CD4-positive, alpha-beta T cell treated with Interleukin-10 for 1 hour (primary cell): Measurements from ENCODE around the gene NUP62.
"Not testable (repeated sequence)": the region's sequence is repeated elsewhere in the genome, so short reads cannot be mapped to it uniquely, and the experiment has no call there.

ENCODE experiments used
- DNase-seq: peaks from one replicate; pipeline ENCODE4 v3.0.0-alpha.2; 2020

The NUP62 gene

DNA sequence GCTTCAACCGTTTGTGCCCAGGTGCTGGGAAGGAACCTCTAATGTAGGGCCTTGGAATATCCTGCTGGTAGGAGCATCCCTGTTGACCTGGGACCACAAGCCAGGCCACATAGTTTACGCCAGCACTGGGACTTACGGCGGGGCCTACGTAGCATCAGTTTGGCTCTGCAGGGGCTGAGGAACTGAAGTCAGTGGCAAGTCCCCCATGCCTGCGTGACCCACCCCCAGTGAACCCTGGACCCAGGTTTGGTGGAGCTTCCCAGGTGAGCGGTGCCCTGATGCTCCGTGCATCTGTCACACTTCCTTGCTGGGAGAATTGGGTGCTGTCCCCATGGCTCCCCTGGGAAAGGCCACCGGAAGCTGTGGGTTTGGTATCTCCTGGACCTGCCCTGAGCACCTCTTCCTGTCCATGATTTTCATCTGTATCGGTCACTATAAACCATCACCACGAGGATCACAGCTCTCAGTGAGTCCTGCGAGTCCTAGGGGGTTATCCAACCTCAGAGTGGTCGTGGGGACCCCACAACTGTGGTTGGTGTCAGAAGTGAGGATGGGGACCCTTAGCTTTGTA, 21.7 kb upstream of the NUP62 start:
- DNase-seq, result no peak

- no peak for DNase-seq
Measured at GRCh38 chr19:49950590-49950948, 21.3 kb upstream of the NUP62 start.

GRCh38 chr19:49949742-49950589, 20.7 kb upstream of the NUP62 start:
- no peak for DNase-seq

- DNase-seq, result no peak
Measured at GRCh38 chr19:49946415-49946814, 17.1 kb upstream of the NUP62 start.

GRCh38 chr19:49944567-49944966, 15.3 kb upstream of the NUP62 start:
- not testable (repeated sequence) for DNase-seq

GRCh38 chr19:49940482-49940791, 11.1 kb upstream of the NUP62 start:
- DNase-seq, result no peak

DNA sequence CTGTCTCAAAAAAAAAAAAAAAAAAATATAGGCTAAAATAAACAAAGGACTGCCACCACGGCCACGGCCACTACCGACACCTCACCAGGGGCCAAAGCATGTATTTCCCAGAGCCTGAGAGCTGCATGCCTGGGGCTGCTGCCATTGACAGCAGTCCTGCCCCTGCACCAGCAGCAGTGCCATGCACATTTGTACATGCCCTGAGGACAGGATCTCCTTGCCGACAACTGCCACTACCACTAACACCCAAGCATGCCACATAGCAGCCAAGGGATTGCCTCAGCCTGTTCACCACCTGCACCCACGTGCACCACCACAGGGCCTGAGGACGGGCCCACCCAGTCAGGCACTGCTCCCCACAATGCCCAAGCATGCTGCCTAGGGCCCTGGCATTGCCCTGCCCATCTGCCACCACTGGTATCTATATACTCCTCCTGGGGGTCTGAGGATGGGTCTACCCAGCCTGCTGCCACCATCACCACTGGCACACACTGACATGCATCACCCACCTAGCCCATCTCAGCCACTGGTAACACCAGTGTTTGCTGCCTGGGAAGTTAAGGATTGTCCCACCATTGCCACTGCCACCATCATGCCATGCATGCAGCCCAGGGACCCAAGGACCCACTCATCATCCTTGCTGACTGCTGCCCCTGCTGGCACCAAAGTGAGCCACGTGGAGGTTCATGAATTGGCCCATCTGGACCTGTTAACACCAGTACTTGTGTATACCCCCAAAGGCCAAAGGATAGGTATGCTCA, 10.6 kb upstream of the NUP62 start:
- no peak for DNase-seq

- no peak for DNase-seq
Measured at GRCh38 chr19:49938662-49939061, 9.4 kb upstream of the NUP62 start.

- peak; percentile 78 for DNase-seq
Measured at GRCh38 chr19:49937750-49938381, 8.6 kb upstream of the NUP62 start.

DNA sequence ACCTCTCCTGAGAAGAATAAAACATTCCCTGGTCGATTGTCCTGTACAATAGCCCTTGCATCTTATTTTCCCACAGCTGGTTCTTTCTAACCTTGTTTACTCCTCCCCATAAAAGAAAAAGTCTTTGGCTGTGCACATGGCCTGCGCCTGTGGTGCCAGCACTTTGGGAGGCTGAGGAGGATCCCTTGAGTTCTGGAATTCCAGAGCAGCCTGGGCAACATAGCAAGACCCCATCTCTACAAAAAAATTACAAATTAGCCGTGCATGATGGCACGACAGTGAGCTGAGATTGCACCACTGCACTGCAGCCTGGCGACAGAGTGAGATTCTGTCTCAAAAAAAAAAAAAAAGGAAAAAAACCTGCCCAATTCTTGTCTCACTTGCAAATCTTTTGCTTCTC, 7.2 kb upstream of the NUP62 start:
- no peak for DNase-seq

GRCh38 chr19:49933643-49934042, 4.3 kb upstream of the NUP62 start:
- DNase-seq, result no peak

GRCh38 chr19:49932731-49933131, 3.4 kb upstream of the NUP62 start:
- peak; percentile 61 for DNase-seq

DNA sequence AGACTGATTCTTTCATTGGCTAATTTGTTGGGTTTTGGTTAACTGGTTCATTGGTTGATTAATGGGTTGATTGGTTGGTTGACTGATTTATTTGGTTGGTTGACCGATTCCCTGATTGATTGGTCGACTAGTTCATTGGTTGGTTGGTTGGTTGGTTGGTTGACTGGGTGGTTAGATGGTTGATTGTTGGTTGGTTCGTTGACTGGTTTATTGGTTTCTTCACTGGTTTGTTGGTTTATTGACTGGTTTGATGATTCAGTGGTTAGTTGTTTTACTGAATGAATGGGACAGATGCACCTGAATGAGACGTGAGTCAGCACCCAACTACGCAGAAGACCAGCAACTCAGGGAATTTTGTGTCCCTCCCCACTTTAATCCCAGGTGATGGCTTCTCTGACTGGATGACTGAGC, 2.7 kb upstream of the NUP62 start:
- DNase-seq, result no peak

DNA sequence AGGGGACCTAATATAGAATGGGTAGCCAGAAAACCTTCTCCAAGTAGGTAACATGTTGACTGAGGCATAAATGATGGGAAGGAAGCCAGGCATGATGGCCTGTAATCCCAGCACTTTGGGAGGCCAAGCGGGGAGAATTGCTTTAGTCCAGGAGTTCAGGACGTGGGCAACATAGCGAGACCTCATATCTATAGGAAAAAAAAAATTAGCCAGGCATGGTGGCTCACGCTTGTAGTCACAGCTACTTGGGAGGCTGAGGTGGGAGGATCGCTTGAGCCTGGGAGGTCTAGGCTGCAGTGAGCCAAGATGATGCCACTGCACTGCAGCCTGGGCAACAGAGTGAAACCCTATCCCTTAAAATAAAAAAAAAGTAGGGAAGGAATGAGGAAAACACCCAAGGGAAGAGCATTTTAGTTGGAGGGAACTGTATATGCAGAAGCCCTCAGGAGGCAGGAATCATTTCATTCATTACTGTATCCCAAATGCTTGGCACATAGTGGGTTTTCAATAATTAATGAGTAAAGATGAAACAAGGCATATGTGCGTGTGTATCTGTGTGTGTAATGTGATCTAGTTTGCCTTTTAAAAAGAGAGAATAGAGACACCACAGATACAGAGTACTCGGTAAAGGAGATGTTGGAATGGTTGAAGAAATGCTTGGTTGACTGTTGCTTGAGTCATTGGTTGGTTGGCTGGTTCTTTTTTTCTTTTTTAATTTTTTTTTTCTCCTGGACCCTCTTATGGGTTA, 2.2 kb upstream of the NUP62 start:
- no peak for DNase-seq

DNA sequence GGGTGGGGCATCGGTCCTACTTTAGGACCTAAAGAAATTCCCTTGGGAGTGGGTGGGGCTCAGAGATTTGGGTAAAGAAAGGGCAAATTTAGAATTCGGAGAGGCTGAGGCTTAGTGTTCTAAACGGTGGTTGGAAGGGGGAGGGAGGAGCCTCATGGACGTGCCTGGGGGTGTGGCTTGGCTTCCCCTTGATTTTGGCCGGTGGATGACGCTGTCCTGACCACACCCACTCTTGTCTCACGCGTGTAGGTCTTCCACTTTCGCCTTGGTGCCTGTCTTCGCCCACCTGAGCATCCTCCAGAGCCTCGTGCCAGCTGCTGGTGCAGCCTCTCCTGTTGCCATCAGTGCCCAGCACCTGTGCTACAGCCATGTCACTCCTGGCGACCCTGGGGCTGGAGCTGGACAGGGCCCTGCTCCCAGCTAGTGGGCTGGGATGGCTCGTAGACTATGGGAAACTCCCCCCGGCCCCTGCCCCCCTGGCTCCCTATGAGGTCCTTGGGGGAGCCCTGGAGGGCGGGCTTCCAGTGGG, 1.2 kb upstream of the NUP62 start:
- DNase-seq, result peak; percentile 26

DNA sequence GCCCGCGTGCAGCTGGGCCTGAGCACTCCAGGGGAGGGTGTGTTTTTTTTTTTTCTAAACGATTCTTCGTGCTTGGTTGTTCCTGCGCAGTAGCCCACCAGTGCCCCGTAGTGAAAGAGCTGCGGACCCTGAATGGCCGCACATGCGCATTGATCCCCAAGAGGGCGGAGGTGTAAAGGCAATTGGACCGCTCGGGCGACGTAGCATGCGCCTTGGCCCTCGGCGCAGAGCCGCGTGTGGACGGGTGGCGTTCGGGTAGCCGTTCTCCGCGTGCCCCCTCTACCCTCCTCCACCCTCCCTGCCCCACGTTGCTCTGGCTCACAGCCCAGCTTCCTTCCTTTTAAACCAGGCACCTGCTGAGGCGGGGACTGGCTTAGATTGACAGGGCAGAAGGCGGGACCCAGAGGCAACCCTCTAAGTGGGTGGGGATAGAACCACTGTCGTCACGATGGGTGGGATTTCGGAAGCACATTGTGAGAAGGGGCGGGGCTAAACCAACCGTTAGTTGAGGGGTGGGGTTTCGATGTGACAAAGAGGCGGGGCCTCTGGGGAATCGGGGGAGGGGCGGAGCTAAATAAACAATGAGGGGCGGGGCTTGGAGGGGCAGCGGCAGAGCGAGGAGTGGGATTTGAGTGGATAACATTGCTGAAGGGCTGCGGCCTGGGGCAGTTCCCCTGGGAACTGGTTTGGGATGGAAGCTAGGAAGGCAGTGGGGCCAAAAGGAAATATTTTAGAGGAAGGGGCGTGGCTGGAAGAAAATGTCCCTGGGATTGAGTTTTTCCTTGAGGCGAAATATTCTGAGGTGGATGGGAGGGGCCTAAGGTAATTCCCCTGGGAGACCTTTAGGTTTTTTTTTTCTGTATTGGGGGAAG, 543 bp upstream of the NUP62 start:
- peak; percentile 97 for DNase-seq

DNA sequence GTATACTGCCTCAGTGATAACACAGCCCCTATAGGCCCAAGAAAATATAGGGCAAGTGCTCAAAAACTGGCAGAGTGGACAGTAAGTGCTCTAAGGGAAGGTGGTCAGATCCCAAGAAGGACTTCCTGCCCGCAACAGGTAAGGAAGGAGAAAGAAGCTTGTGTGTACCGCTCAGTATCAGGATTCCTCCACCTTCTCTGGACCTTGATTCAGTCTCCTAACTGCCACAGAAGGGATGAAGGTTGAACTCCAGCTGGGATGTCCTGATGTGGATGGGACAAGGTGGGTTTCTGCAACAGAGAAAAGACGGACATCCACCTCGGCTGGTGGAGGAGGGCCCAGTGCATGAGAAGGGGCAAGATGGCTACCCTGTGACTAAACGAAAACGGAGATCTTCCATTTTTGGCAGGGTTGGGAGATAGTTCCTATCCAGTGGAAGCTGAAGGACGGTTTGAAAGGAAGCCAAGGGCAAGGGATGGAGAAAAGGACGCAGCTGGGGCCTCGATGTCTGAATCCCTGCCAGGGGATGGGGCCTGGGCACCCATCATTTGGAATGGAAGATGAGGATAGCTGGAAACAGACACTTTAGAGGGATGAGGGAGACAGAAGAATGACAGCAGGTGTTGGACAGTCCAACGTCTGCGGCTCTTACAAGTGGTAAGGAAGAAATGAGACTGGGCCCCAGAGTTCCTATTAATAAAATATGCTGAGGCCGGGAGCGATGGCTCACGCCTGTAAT, 1.6 kb downstream of the NUP62 start:
- no peak for DNase-seq

DNA sequence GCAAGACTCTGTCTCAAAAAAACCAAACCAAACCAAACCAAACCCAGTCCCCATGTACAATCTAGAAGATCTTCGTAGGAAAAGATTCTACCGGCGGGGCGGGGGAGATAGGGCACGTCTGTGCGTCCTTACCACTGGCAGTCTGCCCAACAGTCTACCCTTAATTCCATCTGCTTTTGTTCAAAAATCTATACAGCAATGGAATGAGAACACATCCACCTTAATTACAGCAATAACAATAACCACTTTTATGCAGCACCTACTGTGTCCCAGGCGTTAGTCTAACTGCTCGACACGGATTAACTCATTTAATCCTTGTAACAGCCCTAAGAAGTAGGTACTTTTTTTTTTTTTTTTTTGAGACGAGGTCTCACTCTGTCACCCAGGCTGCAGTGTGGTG, 2.8 kb downstream of the NUP62 start:
- DNase-seq, result no peak

GRCh38 chr19:49925486-49925885, 3.8 kb downstream of the NUP62 start:
- no peak for DNase-seq

GRCh38 chr19:49924881-49925210, 4.5 kb downstream of the NUP62 start:
- DNase-seq, result not testable (repeated sequence)
